ENCODE results near the gene ETF1.

The ETF1 gene

DNA sequence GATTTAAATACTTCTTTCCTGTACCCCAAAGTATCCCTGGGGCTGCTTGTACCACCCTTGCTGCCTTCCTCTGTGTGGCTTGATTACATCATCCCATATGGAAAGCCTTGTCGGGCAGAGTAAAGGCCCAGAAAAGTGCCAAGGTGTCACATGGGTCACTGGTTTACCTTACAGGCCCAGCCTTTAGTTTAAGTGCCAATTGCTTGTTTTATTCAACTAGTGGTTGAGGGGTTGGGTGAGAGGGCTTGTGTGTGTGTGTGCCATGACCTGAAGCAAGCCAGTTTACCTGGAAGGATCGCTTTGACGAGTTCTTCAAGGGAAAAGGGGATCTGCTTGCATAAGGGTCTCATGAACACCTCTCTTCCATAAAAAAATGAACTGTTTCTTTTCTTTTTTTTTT is 39.9 kb upstream of the ETF1 start:
- no peak for TF ChIP-seq YY1 (IDR thresholded peaks at IDR 0.05; ENCODE audit: low read depth)
- no peak for TF ChIP-seq NFIC (IDR thresholded peaks at IDR 0.05)
- TF ChIP-seq, protein P1, sequence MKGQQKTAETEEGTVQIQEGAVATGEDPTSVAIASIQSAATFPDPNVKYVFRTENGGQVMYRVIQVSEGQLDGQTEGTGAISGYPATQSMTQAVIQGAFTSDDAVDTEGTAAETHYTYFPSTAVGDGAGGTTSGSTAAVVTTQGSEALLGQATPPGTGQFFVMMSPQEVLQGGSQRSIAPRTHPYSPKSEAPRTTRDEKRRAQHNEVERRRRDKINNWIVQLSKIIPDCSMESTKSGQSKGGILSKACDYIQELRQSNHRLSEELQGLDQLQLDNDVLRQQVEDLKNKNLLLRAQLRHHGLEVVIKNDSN (IDR thresholded peaks at IDR 0.05), result no peak
- no peak for TF ChIP-seq TAF1 (IDR thresholded peaks at IDR 0.05; ENCODE audit: low read depth)
- TF ChIP-seq EGR1 (IDR thresholded peaks at IDR 0.05), result no peak
- no peak for TF ChIP-seq TEAD4 (IDR thresholded peaks at IDR 0.05)
- no peak for TF ChIP-seq TCF12 (IDR thresholded peaks at IDR 0.05; ENCODE audit: low read depth)
- TF ChIP-seq CEBPB (IDR thresholded peaks at IDR 0.05), result no peak
- TF ChIP-seq, protein P2, sequence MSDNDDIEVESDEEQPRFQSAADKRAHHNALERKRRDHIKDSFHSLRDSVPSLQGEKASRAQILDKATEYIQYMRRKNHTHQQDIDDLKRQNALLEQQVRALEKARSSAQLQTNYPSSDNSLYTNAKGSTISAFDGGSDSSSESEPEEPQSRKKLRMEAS (IDR thresholded peaks at IDR 0.05), result no peak
- TF ChIP-seq EP300 (IDR thresholded peaks at IDR 0.05; ENCODE audit: borderline replicate concordance), result no peak
- no peak for TF ChIP-seq RAD21 (IDR thresholded peaks at IDR 0.05; ENCODE audit: low read depth)
- TF ChIP-seq ZBTB7A (IDR thresholded peaks at IDR 0.05; ENCODE audit: low read depth), result no peak
- no peak for TF ChIP-seq FOXM1 (IDR thresholded peaks at IDR 0.05; ENCODE audit: borderline replicate concordance, low read depth)
- TF ChIP-seq, protein P3, sequence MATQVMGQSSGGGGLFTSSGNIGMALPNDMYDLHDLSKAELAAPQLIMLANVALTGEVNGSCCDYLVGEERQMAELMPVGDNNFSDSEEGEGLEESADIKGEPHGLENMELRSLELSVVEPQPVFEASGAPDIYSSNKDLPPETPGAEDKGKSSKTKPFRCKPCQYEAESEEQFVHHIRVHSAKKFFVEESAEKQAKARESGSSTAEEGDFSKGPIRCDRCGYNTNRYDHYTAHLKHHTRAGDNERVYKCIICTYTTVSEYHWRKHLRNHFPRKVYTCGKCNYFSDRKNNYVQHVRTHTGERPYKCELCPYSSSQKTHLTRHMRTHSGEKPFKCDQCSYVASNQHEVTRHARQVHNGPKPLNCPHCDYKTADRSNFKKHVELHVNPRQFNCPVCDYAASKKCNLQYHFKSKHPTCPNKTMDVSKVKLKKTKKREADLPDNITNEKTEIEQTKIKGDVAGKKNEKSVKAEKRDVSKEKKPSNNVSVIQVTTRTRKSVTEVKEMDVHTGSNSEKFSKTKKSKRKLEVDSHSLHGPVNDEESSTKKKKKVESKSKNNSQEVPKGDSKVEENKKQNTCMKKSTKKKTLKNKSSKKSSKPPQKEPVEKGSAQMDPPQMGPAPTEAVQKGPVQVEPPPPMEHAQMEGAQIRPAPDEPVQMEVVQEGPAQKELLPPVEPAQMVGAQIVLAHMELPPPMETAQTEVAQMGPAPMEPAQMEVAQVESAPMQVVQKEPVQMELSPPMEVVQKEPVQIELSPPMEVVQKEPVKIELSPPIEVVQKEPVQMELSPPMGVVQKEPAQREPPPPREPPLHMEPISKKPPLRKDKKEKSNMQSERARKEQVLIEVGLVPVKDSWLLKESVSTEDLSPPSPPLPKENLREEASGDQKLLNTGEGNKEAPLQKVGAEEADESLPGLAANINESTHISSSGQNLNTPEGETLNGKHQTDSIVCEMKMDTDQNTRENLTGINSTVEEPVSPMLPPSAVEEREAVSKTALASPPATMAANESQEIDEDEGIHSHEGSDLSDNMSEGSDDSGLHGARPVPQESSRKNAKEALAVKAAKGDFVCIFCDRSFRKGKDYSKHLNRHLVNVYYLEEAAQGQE (IDR thresholded peaks at IDR 0.05; ENCODE audit: low read depth), result no peak
- no peak for TF ChIP-seq CREB1 (IDR thresholded peaks at IDR 0.05; ENCODE audit: low read depth)

DNA sequence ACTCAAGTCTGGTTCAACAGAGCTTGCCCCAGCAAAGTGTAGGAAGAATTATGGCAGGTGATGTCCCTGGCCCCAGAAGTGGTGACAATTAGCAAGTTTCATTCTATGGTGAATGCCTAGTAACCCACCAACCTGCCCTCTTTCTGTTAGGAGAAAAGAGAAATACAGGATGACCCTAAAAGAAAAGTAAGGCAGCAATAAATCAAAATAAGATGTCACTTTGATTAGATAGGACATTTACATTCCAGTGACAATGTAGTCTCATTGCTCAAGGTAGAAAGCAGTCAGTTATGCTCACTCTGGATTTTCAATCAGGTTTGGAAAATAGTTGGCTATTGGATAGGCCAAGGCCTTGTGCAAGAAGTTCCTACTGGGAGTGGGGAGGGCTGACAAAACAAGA is 37.7 kb upstream of the ETF1 start:
- no peak for TF ChIP-seq TCF12 (IDR thresholded peaks at IDR 0.05; ENCODE audit: low read depth)
- TF ChIP-seq ZBTB7A (IDR thresholded peaks at IDR 0.05; ENCODE audit: low read depth), result no peak
- TF ChIP-seq, protein P2 (IDR thresholded peaks at IDR 0.05), result no peak
- no peak for TF ChIP-seq CREB1 (IDR thresholded peaks at IDR 0.05; ENCODE audit: low read depth)
- no peak for TF ChIP-seq NFIC (IDR thresholded peaks at IDR 0.05)
- TF ChIP-seq FOXM1 (IDR thresholded peaks at IDR 0.05; ENCODE audit: borderline replicate concordance, low read depth), result no peak
- no peak for TF ChIP-seq TAF1 (IDR thresholded peaks at IDR 0.05; ENCODE audit: low read depth)
- TF ChIP-seq CEBPB (IDR thresholded peaks at IDR 0.05), result no peak
- TF ChIP-seq, protein P1 (IDR thresholded peaks at IDR 0.05), result no peak
- TF ChIP-seq, protein P3 (IDR thresholded peaks at IDR 0.05; ENCODE audit: low read depth), result no peak
- no peak for TF ChIP-seq EGR1 (IDR thresholded peaks at IDR 0.05)
- no peak for TF ChIP-seq RAD21 (IDR thresholded peaks at IDR 0.05; ENCODE audit: low read depth)

DNA sequence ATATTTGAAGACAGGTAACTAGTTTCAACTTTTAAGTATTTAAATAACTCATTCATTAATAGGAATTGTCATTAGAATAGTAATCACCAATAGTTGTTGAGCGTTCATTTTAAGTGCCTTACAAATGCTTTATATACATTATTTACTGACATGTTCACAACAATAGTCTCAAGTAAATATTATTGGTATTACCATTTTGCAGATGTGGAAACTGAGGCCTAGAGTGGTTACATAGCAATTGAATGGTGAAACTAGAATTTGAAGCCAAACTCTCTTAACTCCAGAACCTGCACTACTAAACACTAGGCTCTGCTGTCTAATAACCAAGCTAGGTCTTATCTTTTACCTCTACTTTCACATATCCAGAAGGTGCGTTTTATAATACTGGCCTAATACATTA is 37.0 kb upstream of the ETF1 start:
- TF ChIP-seq YY1 (IDR thresholded peaks at IDR 0.05; ENCODE audit: low read depth) (no peak), ZBTB7A (IDR thresholded peaks at IDR 0.05; ENCODE audit: low read depth) (no peak), CEBPB (IDR thresholded peaks at IDR 0.05) (no peak), TEAD4 (IDR thresholded peaks at IDR 0.05) (no peak), TAF1 (IDR thresholded peaks at IDR 0.05; ENCODE audit: low read depth) (no peak), NFIC (IDR thresholded peaks at IDR 0.05) (no peak)
- TF ChIP-seq, protein P1 (IDR thresholded peaks at IDR 0.05), result no peak

DNA sequence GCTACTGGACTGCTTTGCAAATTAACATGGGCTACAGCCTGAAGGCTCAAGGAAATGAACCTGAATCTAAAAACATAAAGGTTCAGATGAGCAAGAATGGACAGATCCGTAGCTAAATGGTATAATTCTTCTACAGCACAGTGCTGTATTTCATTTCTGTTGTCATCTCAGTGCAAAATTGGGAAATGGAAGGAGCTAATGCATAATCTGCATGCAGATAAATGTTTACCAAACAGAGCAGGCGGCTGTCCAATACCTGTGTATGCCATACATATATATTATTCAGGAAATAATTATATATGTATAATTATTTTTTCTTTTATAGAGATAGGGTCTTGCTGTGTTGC is 36.5 kb upstream of the ETF1 start:
- TF ChIP-seq TAF1 (IDR thresholded peaks at IDR 0.05; ENCODE audit: low read depth) (no peak), RAD21 (IDR thresholded peaks at IDR 0.05; ENCODE audit: low read depth) (no peak), NFIC (IDR thresholded peaks at IDR 0.05) (no peak), CREB1 (IDR thresholded peaks at IDR 0.05; ENCODE audit: low read depth) (no peak), ZBTB7A (IDR thresholded peaks at IDR 0.05; ENCODE audit: low read depth) (no peak), TCF12 (IDR thresholded peaks at IDR 0.05; ENCODE audit: low read depth) (no peak), TEAD4 (IDR thresholded peaks at IDR 0.05) (no peak), CEBPB (IDR thresholded peaks at IDR 0.05) (no peak), FOXM1 (IDR thresholded peaks at IDR 0.05; ENCODE audit: borderline replicate concordance, low read depth) (no peak), EGR1 (IDR thresholded peaks at IDR 0.05) (no peak)
- TF ChIP-seq, protein P1 (IDR thresholded peaks at IDR 0.05), result no peak
- TF ChIP-seq, protein P2 (IDR thresholded peaks at IDR 0.05), result no peak

DNA sequence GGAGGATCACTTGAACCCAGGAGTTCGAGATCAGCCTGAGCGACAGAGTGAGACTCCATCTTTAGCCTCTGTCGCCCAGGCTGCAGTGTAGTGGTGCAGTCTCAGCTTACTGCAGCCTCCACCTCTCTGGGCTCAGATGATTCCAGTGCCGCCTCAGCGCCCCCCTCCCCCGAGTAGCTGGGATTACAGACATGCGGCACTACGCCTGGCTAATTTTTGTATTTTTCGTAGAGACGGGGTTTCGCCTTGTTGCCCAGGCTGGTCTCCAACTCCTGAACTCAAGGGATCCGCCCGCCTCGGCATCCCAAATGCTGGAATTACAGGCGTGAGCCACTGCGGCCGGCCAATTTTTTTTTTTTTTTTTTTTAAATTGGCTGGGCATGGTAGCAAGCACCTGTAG is 34.4 kb upstream of the ETF1 start:
- TF ChIP-seq RAD21 (IDR thresholded peaks at IDR 0.05; ENCODE audit: low read depth) (no peak), ZBTB7A (IDR thresholded peaks at IDR 0.05; ENCODE audit: low read depth) (no peak), TAF1 (IDR thresholded peaks at IDR 0.05; ENCODE audit: low read depth) (no peak), EP300 (IDR thresholded peaks at IDR 0.05; ENCODE audit: borderline replicate concordance) (no peak), NFIC (IDR thresholded peaks at IDR 0.05) (no peak), TEAD4 (IDR thresholded peaks at IDR 0.05) (no peak), EGR1 (IDR thresholded peaks at IDR 0.05) (no peak)
- TF ChIP-seq, protein P3 (IDR thresholded peaks at IDR 0.05; ENCODE audit: low read depth), result no peak
- TF ChIP-seq, protein P1 (IDR thresholded peaks at IDR 0.05), result no peak
